ENCODE results near the gene CORO2B.

Gene CORO2B

GRCh38 chr15:68592544-68592943, 13.8 kb downstream of the CORO2B start:
- no peak for FAIRE-seq

GRCh38 chr15:68593341-68593740, 14.5 kb downstream of the CORO2B start:
- FAIRE-seq: no peak

GRCh38 chr15:68593828-68594532, 15.2 kb downstream of the CORO2B start:
- FAIRE-seq: no peak

GRCh38 chr15:68594533-68595259, 15.9 kb downstream of the CORO2B start:
- no peak for FAIRE-seq

GRCh38 chr15:68595260-68595564, 16.4 kb downstream of the CORO2B start:
- FAIRE-seq: no peak

- no peak for FAIRE-seq
Measured at GRCh38 chr15:68595761-68596160, 17.0 kb downstream of the CORO2B start.

GRCh38 chr15:68596691-68597090, 17.9 kb downstream of the CORO2B start:
- no peak for FAIRE-seq

- no peak for FAIRE-seq
Measured at GRCh38 chr15:68597581-68597980, 18.8 kb downstream of the CORO2B start.

GRCh38 chr15:68598171-68599152, 19.7 kb downstream of the CORO2B start:
- no peak for FAIRE-seq

- no peak for FAIRE-seq
Measured at GRCh38 chr15:68599153-68599545, 20.4 kb downstream of the CORO2B start.

- no peak for FAIRE-seq
Measured at GRCh38 chr15:68599560-68600071, 20.8 kb downstream of the CORO2B start.

- FAIRE-seq: no peak
Measured at GRCh38 chr15:68601206-68602197, 22.7 kb downstream of the CORO2B start.

GRCh38 chr15:68602459-68603215, 23.8 kb downstream of the CORO2B start:
- no peak for FAIRE-seq

GRCh38 chr15:68603216-68603595, 24.4 kb downstream of the CORO2B start:
- no peak for FAIRE-seq

- FAIRE-seq: no peak
Measured at GRCh38 chr15:68603951-68604350, 25.2 kb downstream of the CORO2B start.

- FAIRE-seq: peak; percentile 96
Measured at GRCh38 chr15:68604840-68605478, 26.2 kb downstream of the CORO2B start.

GRCh38 chr15:68606375-68606774, 27.6 kb downstream of the CORO2B start:
- no peak for FAIRE-seq

GRCh38 chr15:68608206-68608843, 29.5 kb downstream of the CORO2B start:
- FAIRE-seq: peak; percentile 90

GRCh38 chr15:68608844-68609232, 30.0 kb downstream of the CORO2B start:
- no peak for FAIRE-seq

GRCh38 chr15:68609629-68610028, 30.8 kb downstream of the CORO2B start:
- FAIRE-seq: no peak
